GM11168 (cell line): ENCODE results near the gene IPO7.
"Not testable (repeated sequence)": the region's sequence is repeated elsewhere in the genome, so short reads cannot be mapped to it uniquely, and the experiment has no call there.

Source experiments
- in situ Hi-C: fragments of 300-500 bp; cut with MboI; formaldehyde crosslinking; loops from one replicate; pipeline ENCODE4 v1.12.0; 2022; ENCODE audit warnings: low sequenced_read_pairs; ENCODE audit not compliant: unreplicated experiment

The IPO7 gene

GRCh38 chr11:9397746-9398680 lies 13.6 kb downstream of the IPO7 start:
- in situ Hi-C loops: no loop called here

- in situ Hi-C loops: no loop called here
Observed at GRCh38 chr11:9399466-9399865, 15.0 kb downstream of the IPO7 start.

GRCh38 chr11:9401884-9402283 lies 17.4 kb downstream of the IPO7 start:
- in situ Hi-C loops: not testable (repeated sequence)

GRCh38 chr11:9428706-9429105 lies 44.3 kb downstream of the IPO7 start:
- in situ Hi-C loops: no loop called here

GRCh38 chr11:9438611-9439010 lies 54.2 kb downstream of the IPO7 start:
- in situ Hi-C loops: no loop called here

- in situ Hi-C loops: no loop called here
Observed at GRCh38 chr11:9446230-9446629, 61.8 kb downstream of the IPO7 start.

GRCh38 chr11:9448576-9449352 lies 64.3 kb downstream of the IPO7 start:
- in situ Hi-C loops: no loop called here

GRCh38 chr11:9452023-9452422 lies 67.6 kb downstream of the IPO7 start:
- in situ Hi-C loops: not testable (repeated sequence)

GRCh38 chr11:9455722-9456121 lies 71.3 kb downstream of the IPO7 start:
- in situ Hi-C loops: no loop called here

- in situ Hi-C loops: no loop called here
Observed at GRCh38 chr11:9459667-9460321, 75.3 kb downstream of the IPO7 start.

GRCh38 chr11:9460322-9461062 lies 76.0 kb downstream of the IPO7 start, which contains the start of gene ZNF143:
TSS of gene ZNF143 (plus strand) at chr11:9461012. CDS start at chr11:9471309, 10,297 bp downstream.
- in situ Hi-C loops: no loop called here

GRCh38 chr11:9461063-9461759 lies 76.8 kb downstream of the IPO7 start:
- in situ Hi-C loops: no loop called here

GRCh38 chr11:9461760-9462134 lies 77.3 kb downstream of the IPO7 start:
- in situ Hi-C loops: no loop called here

GRCh38 chr11:9462172-9462799 lies 77.8 kb downstream of the IPO7 start:
- in situ Hi-C loops: no loop called here

GRCh38 chr11:9462806-9463537 lies 78.5 kb downstream of the IPO7 start:
- in situ Hi-C loops: no loop called here

- in situ Hi-C loops: no loop called here
Observed at GRCh38 chr11:9470765-9471164, 86.3 kb downstream of the IPO7 start.

- in situ Hi-C loops: no loop called here
Observed at GRCh38 chr11:9473408-9473807, 89.0 kb downstream of the IPO7 start.

- in situ Hi-C loops: no loop called here
Observed at GRCh38 chr11:9479899-9480298, 95.4 kb downstream of the IPO7 start.
